ENCODE results near the gene PSMG4.

Gene PSMG4

DNA sequence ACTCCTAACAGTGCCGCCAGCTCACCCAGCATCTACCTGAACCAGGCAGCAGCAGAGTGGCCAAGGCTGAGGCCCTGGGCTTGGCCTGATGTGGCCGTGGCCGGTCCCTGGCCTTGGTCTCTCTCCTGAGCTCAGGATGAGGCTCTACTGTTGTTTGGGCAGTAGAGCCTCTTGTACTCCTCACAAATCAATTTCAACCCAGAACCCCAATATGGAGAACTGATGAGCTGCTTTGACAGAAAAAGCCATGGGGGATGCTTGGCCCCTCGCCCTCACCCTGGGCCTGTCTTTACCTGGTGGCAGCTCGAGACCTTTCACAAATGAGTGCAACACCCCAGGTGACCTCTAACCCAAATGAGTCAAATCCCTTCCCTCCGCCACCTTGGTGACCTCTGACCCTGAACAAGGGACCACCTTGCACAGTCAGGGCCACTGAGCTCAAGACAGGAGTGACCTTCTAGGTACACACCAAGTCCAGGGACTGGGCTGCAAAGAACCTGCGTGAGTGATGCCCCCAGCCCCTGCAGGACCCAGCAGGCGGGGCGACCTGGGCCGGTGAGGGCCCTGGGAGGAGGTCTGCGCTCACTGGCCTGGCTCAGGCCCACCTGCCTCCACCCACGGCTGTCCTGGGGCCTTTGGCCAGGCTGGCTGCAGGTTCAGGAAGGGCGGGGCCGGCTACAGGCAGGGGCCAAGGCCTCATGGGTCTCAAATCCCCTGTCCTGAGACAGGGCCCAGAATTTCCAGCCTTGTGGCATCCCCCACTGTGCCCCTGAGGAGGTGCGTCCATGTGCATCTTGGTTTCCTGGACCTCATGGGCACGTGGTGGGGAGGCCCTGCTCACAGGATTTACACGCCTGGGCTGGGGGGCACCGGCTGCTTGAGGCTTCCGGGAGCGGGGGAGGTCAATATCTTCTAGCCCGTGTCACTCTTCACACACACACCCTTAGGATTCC is 30.2 kb downstream of the PSMG4 start:
- no peak for DNase-seq (ENCODE audit: low read depth, low spot score)

- no peak for DNase-seq (ENCODE audit: low read depth, low spot score)
Observed at GRCh38 chr6:3289664-3290055, 30.9 kb downstream of the PSMG4 start.

DNA sequence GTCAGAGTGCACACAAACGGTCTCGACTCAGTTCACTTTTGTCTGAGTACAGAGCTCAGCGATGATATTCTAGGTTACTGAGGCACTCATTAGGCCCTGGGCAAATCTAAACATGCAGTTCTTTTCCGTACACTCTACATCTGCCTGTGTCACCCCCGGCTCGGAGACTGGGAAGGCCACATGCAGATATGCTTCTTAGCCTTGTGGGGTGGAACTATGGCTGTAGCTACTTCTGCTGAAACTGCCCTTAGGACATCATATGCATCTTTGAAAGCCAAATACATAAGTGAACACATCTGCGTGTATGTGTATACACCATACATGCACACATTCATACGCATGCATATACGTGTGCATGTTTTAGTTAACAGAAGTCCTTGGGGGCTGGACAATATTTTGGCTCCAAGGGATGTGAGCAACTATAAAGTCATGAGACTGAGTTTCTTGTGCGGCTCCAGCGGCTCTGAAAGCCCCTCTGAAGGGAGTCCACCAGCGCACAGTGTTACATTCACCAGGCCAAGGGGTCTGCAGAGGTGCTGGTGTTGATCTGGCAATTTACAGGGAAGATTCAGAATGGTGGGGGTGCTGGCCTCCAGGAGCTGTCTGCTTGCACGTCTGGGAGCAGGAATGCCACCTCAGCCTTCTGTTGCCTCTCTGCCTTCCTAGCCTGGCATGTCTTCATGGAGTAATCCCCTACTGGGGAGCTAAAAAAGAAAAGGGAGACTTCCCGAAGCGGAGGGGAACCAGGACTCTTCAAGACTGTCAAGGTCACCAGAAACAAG is 31.6 kb downstream of the PSMG4 start:
- no peak for DNase-seq (ENCODE audit: low read depth, low spot score)

GRCh38 chr6:3290931-3291211 is 32.1 kb downstream of the PSMG4 start:
- DNase-seq (ENCODE audit: low read depth, low spot score) = no peak

GRCh38 chr6:3291346-3291745 is 32.6 kb downstream of the PSMG4 start:
- DNase-seq (ENCODE audit: low read depth, low spot score) = no peak

GRCh38 chr6:3291987-3292386 is 33.2 kb downstream of the PSMG4 start:
- no peak for DNase-seq (ENCODE audit: low read depth, low spot score)

- DNase-seq (ENCODE audit: low read depth, low spot score) = no peak
Observed at GRCh38 chr6:3292431-3293197, 33.9 kb downstream of the PSMG4 start.

DNA sequence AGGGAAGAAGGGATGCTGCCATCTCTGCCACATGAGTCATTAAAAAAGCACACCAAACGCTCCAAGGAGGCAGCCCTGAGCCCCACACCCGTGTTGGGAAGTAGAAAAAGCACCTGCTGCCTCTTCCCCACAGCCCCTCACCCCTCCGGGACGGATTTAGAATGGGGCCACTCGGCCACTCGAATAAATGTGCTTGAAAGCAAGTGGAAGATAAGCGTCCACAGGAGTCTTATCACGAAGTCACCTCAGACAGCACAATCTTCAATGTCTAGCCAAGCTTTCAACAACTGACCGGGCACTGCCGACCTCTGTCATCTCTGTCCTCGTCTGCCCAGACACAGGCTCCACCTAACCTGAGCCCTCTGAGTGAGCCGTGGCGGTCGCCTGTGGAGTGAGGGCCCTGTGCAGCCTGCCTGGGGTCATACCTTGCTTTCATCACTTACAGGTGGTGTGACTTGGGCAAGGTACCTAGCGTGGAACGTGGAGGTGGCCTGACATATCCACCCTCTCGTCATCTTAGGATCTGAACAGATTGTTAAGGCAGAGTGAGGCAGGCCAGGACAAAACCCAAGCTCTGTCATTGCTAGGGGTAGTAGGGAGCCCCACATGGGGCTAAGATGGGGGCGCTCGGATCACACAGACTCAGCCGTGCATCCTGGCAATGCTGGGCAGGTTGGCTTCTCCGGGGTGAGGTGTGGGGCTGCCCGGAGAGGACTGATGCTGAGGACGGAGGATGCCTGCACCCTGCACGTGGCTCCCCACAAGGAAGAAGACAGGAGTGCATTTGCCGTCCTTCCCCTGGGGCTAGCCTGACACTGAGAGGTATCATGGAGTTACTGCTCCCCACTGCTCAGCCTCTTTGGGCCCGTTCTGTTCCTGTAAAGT is 34.8 kb downstream of the PSMG4 start:
- no peak for DNase-seq (ENCODE audit: low read depth, low spot score)

- DNase-seq (ENCODE audit: low read depth, low spot score) = no peak
Observed at GRCh38 chr6:3294396-3294795, 35.6 kb downstream of the PSMG4 start.

- peak; percentile 35 for DNase-seq (ENCODE audit: low read depth, low spot score)
Observed at GRCh38 chr6:3294921-3295871, 36.4 kb downstream of the PSMG4 start.

- DNase-seq (ENCODE audit: low read depth, low spot score) = no peak
Observed at GRCh38 chr6:3296078-3296477, 37.3 kb downstream of the PSMG4 start.

GRCh38 chr6:3296537-3296936 is 37.8 kb downstream of the PSMG4 start:
- no peak for DNase-seq (ENCODE audit: low read depth, low spot score)

DNA sequence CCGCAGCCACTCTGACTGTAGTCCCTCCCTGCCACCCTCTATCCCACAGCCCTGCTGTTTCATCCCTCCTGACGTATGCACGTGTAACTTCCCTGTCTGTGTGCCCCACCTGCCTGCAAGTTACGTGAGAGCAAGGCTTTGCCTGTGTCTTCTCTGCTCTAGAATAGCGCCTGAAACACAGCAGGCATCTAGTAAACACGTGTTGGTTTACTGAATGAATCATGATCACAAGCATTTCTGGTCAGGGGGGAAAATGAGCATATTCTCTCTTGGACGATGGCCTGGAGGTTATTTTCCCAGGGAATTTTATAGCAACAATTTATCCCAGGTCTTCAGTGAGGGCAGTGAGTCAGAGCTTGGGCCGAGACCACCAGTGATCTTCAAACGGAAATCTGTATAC is 38.3 kb downstream of the PSMG4 start:
- DNase-seq (ENCODE audit: low read depth, low spot score) = no peak

- peak; percentile 18 for DNase-seq (ENCODE audit: low read depth, low spot score)
Observed at GRCh38 chr6:3297909-3298308, 39.2 kb downstream of the PSMG4 start.

GRCh38 chr6:3299221-3299620 is 40.5 kb downstream of the PSMG4 start:
- no peak for DNase-seq (ENCODE audit: low read depth, low spot score)

GRCh38 chr6:3301506-3301905 is 42.8 kb downstream of the PSMG4 start:
- no peak for DNase-seq (ENCODE audit: low read depth, low spot score)

DNA sequence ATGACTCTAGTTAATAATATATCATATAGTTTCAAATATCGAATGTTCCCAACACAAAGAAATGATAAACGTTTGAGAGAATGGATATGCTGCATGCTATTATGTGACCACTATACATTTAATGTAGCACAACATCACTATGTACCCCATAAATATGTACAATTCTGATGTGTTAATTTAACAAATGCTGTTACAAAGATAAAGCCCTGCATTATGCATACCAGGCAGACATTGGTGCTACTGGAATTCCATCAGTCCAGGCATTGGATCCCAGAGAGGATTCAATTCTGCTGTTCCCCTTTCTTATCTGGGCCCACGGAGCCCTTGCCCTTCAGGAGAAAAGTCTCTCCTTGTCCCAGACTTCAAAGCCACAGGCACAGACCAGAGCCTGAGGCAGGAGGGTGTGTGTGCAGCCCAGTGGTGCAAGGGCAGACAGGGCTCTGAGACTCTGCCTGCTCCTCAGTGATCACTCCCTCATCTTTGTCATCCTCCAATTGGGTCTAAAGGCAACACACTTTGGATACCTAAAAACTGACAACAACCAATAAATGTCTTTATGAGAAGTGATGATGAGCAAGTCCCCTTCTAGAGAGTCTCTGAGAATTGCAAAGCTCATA is 45.2 kb downstream of the PSMG4 start:
- no peak for DNase-seq (ENCODE audit: low read depth, low spot score)

DNA sequence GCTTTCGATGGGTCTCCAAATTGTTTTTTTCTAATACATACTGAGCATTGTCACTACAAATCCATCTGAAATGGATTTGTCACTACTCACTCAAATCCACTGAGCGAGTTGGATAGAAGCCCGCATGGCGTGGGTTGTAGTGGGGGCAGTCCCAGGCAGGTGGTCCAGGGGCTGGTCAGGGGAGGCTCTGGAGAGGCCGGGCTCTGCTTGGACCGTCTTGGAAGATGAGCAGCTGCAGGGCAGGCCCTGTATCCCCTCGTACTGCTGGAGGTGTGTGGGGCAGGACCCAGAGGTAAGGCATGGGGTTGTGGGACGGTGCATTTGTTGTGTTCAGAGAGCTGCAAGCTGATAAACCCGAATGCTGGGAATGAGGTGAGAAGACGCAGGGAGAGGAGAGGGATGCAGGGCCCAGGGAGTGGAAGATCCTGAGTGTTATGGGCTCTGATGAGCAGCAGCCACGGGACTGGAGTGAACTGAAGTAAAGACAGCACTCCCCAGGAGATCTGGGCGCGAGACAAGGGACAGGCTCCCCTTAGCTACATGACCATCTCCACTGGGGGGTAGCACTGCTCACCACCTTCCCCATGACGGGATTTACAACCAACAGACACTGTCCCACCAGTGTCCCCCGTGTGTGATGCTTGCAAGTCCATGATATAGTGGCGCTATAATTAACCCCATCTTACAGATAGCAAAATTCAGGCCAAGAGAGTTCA is 45.9 kb downstream of the PSMG4 start:
- DNase-seq (ENCODE audit: low read depth, low spot score) = no peak

DNA sequence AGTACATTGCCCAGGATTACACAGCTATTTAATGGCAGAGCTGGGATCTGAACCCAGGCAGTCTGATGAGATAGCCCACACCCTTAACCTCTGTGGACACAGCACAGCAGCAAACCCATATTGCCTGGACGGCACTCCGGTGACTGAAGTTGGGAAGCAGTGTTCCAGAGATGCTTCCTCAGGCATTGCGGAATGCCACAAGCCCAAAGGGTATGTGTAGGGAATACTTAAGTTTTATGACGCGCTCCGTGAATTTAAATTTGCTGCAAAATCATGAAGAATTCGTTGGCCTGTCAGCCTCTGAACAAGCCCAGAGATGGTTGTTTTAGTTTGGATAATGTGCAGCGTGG is 46.4 kb downstream of the PSMG4 start:
- no peak for DNase-seq (ENCODE audit: low read depth, low spot score)

Measured in ELF-1 (cell line).